ENCODE measurements around the gene SAMD9L. TPM values are rescaled to one million over a fixed set of nuclear protein-coding genes. Genes with fewer than 3 reads are reported as not detected.

The SAMD9L gene
- total RNA-seq, 4 donors from 2014 or later = 8.1 to 17.4 (median 10.7) TPM

DNA sequence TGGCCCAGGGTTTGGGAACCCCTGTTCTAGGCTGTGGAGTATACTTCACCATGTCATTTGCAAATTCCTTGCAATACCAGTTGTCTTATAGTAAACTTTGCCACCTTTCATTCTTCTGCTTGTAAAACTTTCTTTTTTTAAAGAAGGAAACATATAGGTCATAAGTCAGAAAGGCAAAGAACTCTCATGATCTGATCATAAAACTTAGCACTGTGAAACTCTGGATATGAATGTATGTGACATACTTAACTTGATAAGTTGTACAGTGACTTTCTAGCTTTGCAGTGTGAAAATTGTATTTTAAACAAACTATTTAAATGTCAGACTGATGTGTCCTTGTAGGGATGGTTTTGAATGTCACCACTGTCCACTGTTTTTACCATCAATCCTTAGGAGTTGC is 31.0 kb upstream of the SAMD9L start:
- Histone ChIP-seq H3K27ac (no peak overlapping the region), H3K4me1 (no peaks in the 10 kb centered on the region), H3K9me3 (no peaks in the 10 kb centered on the region), H3K36me3 (no peaks in the 10 kb centered on the region), H3K4me3 (replicated peaks in 1 of 3) (no peak overlapping the region), H3K27me3 (no peaks in the 10 kb centered on the region)
- no peak for DNase-seq
- intact Hi-C loops (cut with DNase I) = no loop called here
- TF ChIP-seq, protein P1, sequence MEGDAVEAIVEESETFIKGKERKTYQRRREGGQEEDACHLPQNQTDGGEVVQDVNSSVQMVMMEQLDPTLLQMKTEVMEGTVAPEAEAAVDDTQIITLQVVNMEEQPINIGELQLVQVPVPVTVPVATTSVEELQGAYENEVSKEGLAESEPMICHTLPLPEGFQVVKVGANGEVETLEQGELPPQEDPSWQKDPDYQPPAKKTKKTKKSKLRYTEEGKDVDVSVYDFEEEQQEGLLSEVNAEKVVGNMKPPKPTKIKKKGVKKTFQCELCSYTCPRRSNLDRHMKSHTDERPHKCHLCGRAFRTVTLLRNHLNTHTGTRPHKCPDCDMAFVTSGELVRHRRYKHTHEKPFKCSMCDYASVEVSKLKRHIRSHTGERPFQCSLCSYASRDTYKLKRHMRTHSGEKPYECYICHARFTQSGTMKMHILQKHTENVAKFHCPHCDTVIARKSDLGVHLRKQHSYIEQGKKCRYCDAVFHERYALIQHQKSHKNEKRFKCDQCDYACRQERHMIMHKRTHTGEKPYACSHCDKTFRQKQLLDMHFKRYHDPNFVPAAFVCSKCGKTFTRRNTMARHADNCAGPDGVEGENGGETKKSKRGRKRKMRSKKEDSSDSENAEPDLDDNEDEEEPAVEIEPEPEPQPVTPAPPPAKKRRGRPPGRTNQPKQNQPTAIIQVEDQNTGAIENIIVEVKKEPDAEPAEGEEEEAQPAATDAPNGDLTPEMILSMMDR (IDR thresholded peaks at IDR 0.05) = no peak
- no peak for TF ChIP-seq POLR2A (IDR thresholded peaks at IDR 0.05)

DNA sequence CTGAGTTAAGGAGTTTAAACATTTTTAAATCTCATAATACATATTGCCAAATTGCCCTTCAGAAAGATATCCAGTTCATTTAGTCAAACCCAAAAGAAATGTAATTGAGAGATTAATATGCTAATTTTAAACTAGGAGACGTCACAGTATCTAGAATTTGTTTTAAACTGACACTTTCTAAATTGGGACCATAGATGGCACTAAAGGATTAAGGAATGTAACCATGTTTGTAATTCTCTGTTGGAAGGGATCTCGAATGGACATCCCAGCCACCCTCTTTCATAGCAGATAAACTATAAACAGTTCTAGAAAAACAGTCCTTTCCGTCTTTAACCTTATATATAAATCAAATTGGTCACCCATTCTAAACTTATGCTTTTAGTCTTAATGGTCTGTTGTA is 30.0 kb upstream of the SAMD9L start:
- TF ChIP-seq POLR2A (IDR thresholded peaks at IDR 0.05) = no peak
- TF ChIP-seq, protein P1 (IDR thresholded peaks at IDR 0.05) = no peak
- no peak for DNase-seq
- H3K36me3 ChIP-seq = no peaks in the 10 kb centered on the region
- H3K9me3 ChIP-seq = no peaks in the 10 kb centered on the region
- no peaks in the 10 kb centered on the region for H3K27me3 ChIP-seq
- no peak overlapping the region for H3K27ac ChIP-seq
- intact Hi-C loops (cut with DNase I) = no loop called here
- no peak overlapping the region for H3K4me3 ChIP-seq (replicated peaks in 1 of 3)
- 29 to 35% methylated on average over 3 of the region's 3 CpGs for WGBS, 2 donors
- no peaks in the 10 kb centered on the region for H3K4me1 ChIP-seq

GRCh38 chr7:93176992-93177580 is 28.9 kb upstream of the SAMD9L start:
- no peaks in the 10 kb centered on the region for H3K36me3 ChIP-seq
- no peaks in the 10 kb centered on the region for H3K27me3 ChIP-seq
- no peak for DNase-seq
- intact Hi-C loops (cut with DNase I) = no loop called here
- H3K4me3 ChIP-seq (replicated peaks in 1 of 3) = no peak overlapping the region
- WGBS, 2 donors = 59 to 61% methylated on average over 2 of the region's 2 CpGs
- H3K27ac ChIP-seq = no peak overlapping the region
- no peaks in the 10 kb centered on the region for H3K4me1 ChIP-seq
- TF ChIP-seq POLR2A (IDR thresholded peaks at IDR 0.05) = no peak
- TF ChIP-seq, protein P1 (IDR thresholded peaks at IDR 0.05) = no peak
- H3K9me3 ChIP-seq = no peaks in the 10 kb centered on the region

- intact Hi-C loops (cut with DNase I) = no loop called here
- no peak overlapping the region for H3K4me3 ChIP-seq (replicated peaks in 1 of 3)
- H3K27ac ChIP-seq = no peak overlapping the region
- H3K9me3 ChIP-seq = no peaks in the 10 kb centered on the region
- H3K36me3 ChIP-seq = no peaks in the 10 kb centered on the region
- WGBS, 2 donors = 81 to 91% methylated on average over 2 of the region's 2 CpGs
- no peaks in the 10 kb centered on the region for H3K4me1 ChIP-seq
- DNase-seq = no peak
- H3K27me3 ChIP-seq = no peaks in the 10 kb centered on the region
- no peak for TF ChIP-seq POLR2A (IDR thresholded peaks at IDR 0.05)
- TF ChIP-seq, protein P1 (IDR thresholded peaks at IDR 0.05) = no peak
Observed at GRCh38 chr7:93175219-93175618, 27.0 kb upstream of the SAMD9L start.

DNA sequence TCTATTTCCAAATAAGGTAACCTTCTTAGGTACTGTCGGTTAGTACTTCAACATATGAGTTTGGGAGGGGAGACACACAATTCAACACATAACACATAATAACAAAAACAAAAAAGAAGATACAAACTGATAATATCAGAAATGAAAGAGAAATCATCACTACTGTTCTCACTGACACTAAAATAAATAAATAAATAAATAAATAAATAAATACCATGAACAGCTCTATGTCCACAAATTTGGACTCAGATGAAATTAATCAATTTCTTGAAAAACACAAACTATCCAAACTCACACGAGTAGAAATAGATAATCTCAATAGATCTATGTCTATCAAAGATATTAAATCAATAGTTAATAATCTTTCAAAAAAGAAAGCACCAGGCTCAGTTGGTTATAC is 24.5 kb upstream of the SAMD9L start:
- Histone ChIP-seq H3K4me3 (replicated peaks in 1 of 3) (no peak overlapping the region), H3K27ac (no peak overlapping the region), H3K9me3 (no peaks in the 10 kb centered on the region), H3K4me1 (no peaks in the 10 kb centered on the region), H3K36me3 (no peaks in the 10 kb centered on the region), H3K27me3 (no peaks in the 10 kb centered on the region)
- intact Hi-C loops (cut with DNase I) = no loop called here
- DNase-seq = no peak
- 75 to 76% methylated on average over 2 of the region's 2 CpGs for WGBS, 2 donors
- TF ChIP-seq, protein P1 (IDR thresholded peaks at IDR 0.05) = no peak
- no peak for TF ChIP-seq POLR2A (IDR thresholded peaks at IDR 0.05)
